ENCODE data around the gene ITGBL1.

GRCh38 chr13:101565317-101565716 lies 112.8 kb downstream of the ITGBL1 start:
- TF ChIP-seq CTCF (IDR thresholded peaks at IDR 0.05) (no peak), EP300 (IDR thresholded peaks at IDR 0.05) (no peak)

All from ovary (tissue), 3 donors.